Osteoblast (primary cell): ENCODE data around the gene NYNRIN. TPM values are rescaled to one million over a fixed set of nuclear protein-coding genes. Genes with fewer than 3 reads are reported as not detected.
A peak's percentile ranks its signal among the peaks of the same experiment; 100 is the strongest.

Source experiments
- DNase-seq: peaks from one replicate; pipeline ENCODE4 v3.0.0; 2011; ENCODE audit warnings: low spot score, mixed read lengths; ENCODE audit not compliant: insufficient read length; ENCODE audit errors: missing footprints
- H2AFZ ChIP-seq: 2 replicates; pipeline ENCODE4 v1.6.0; 2011; ENCODE audit warnings: mild to moderate bottlenecking, low read length
- H3K27ac ChIP-seq: 2 replicates; pipeline ENCODE4 v1.5.1; 2011; ENCODE audit warnings: mild to moderate bottlenecking, low read depth, low read length, moderate library complexity
- H3K27me3 ChIP-seq: 2 replicates; pipeline ENCODE4 v1.6.0; 2012; ENCODE audit warnings: mild to moderate bottlenecking, control low read depth, inconsistent platforms, low read length, moderate library complexity; ENCODE audit not compliant: insufficient read depth
- H3K36me3 ChIP-seq: 2 replicates; pipeline ENCODE4 v1.5.1; 2011; ENCODE audit warnings: mild to moderate bottlenecking, low read length, control low read depth, moderate library complexity; ENCODE audit not compliant: insufficient read depth
- H3K4me1 ChIP-seq: 2 replicates; pipeline ENCODE4 v1.5.1; 2011; ENCODE audit warnings: mild to moderate bottlenecking, low read length, control low read depth, moderate library complexity; ENCODE audit not compliant: insufficient read depth
- H3K4me2 ChIP-seq: 2 replicates; pipeline ENCODE4 v1.6.0; 2011; ENCODE audit warnings: mild to moderate bottlenecking, low read length; ENCODE audit not compliant: insufficient read depth
- H3K4me3 ChIP-seq: fragments of 200-600 bp; sonication (generic); 3 replicates; pipeline ENCODE4 v1.5.1; 2012; ENCODE audit warnings: mild to moderate bottlenecking, low read length, inconsistent platforms; ENCODE audit not compliant: insufficient read depth
- H3K79me2 ChIP-seq: 2 replicates; pipeline ENCODE4 v1.6.0; 2012; ENCODE audit warnings: mild to moderate bottlenecking, low read length, control low read depth, inconsistent platforms; ENCODE audit not compliant: insufficient read depth
- H3K9me3 ChIP-seq: 2 replicates; pipeline ENCODE4 v1.5.1; 2011; ENCODE audit warnings: low read depth, low read length, control low read depth
- H4K20me1 ChIP-seq: 2 replicates; pipeline ENCODE4 v1.6.0; 2012; ENCODE audit warnings: mild to moderate bottlenecking, low read length, control low read depth; ENCODE audit not compliant: insufficient read depth
- CTCF ChIP-seq: IDR thresholded peaks from 2 replicates; pipeline ENCODE4 v1.5.1; 2011; ENCODE audit warnings: mild to moderate bottlenecking, low read depth, low read length, moderate library complexity; ENCODE audit errors: extremely low read depth
- total RNA-seq: library from RNA; depleted of rRNA; stranded (reverse); fragments of >200 nt; gene quantifications from 2 replicates; pipeline ENCODE4 v1.2.3, GENCODE V29; 2012

NYNRIN gene
- total RNA-seq, 1 donor = 7.2 TPM

- Histone ChIP-seq H3K36me3 (peaks cover 80% of the 10 kb centered on the region), H2AFZ (no peak overlapping the region), H3K4me2 (peak overlapping the region; percentile 12), H3K27ac (no peak overlapping the region), H3K27me3 (no peaks in the 10 kb centered on the region), H3K79me2 (peaks cover 43% of the 10 kb centered on the region), H4K20me1 (peaks cover 69% of the 10 kb centered on the region), H3K4me3 (no peak overlapping the region), H3K9me3 (no peaks in the 10 kb centered on the region), H3K4me1 (peaks cover 41% of the 10 kb centered on the region)
- DNase-seq = peak; percentile 87
- TF ChIP-seq CTCF = no peak
These were observed 25.9 kb upstream of the NYNRIN start for GRCh38 chr14:24372701-24373416.

- Histone ChIP-seq H2AFZ (no peak overlapping the region), H3K79me2 (peaks cover 12% of the 10 kb centered on the region), H3K4me3 (no peak overlapping the region), H3K27ac (no peak overlapping the region), H3K4me2 (no peak overlapping the region), H4K20me1 (peaks cover 53% of the 10 kb centered on the region), H3K4me1 (peaks cover 15% of the 10 kb centered on the region), H3K27me3 (no peaks in the 10 kb centered on the region), H3K9me3 (no peaks in the 10 kb centered on the region), H3K36me3 (peaks cover 72% of the 10 kb centered on the region)
- DNase-seq = no peak
- no peak for TF ChIP-seq CTCF
These were observed 22.2 kb upstream of the NYNRIN start for GRCh38 chr14:24376448-24377070.

DNA sequence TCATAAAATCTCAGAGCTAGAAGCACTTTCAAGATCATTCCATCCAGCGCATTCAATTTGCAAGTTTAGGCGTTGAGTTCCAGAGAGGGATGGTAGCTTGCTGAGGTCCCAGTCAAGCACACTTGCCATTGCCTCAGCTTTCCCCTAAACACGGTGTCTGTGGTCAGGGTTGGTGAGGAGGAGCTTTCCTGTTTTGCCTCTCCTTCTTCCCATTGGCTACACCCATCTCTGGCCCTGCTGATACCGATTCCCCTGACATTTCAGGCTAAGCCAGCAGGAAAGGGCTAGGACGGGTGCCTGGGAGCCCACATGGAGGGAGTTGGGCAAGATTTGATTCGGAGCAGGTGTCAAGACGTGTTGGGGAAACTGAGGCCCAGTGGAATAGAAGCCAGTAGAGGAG is 21.7 kb upstream of the NYNRIN start:
- DNase-seq = no peak
- Histone ChIP-seq H3K4me1 (peaks cover 11% of the 10 kb centered on the region), H4K20me1 (peaks cover 53% of the 10 kb centered on the region), H2AFZ (no peak overlapping the region), H3K36me3 (peaks cover 69% of the 10 kb centered on the region), H3K4me3 (no peak overlapping the region), H3K4me2 (no peak overlapping the region), H3K27me3 (no peaks in the 10 kb centered on the region), H3K27ac (no peak overlapping the region), H3K79me2 (peaks cover 12% of the 10 kb centered on the region), H3K9me3 (no peaks in the 10 kb centered on the region)
- TF ChIP-seq CTCF = no peak

DNA sequence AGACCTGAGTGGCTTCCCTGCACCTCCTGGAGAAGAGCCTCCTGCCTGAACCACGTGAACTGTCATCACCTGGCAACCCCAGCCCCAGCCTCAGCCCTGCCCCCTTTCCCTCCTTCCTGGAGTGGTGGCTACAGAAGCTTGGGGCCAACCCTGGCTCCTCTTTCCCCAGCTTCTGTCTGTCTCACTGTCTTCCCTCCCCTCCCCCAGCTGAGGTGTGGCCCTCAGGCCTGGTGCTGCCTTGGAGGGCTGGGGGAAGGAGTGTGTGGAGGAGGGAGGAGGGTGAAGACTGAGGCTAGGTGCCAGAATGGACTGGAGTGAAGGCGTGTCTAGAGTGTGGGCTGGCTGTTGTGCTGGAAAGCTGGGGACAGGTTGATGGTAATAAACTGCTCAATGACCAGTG is 21.1 kb upstream of the NYNRIN start:
- Histone ChIP-seq H2AFZ (no peak overlapping the region), H3K27ac (no peak overlapping the region), H3K4me3 (no peak overlapping the region), H3K79me2 (peaks cover 8% of the 10 kb centered on the region), H3K36me3 (peaks cover 63% of the 10 kb centered on the region), H4K20me1 (peaks cover 48% of the 10 kb centered on the region), H3K4me1 (peaks cover 5% of the 10 kb centered on the region), H3K27me3 (no peaks in the 10 kb centered on the region), H3K9me3 (no peaks in the 10 kb centered on the region), H3K4me2 (no peak overlapping the region)
- no peak for TF ChIP-seq CTCF
- DNase-seq = no peak
